Tibial artery (tissue), 4 donors: Measurements from ENCODE around the gene FADS3.

Experiments used
- DNase-seq, 2 donors: peaks; one replicate each; pipeline ENCODE4 v3.0.0-alpha.2; 2019
- H3K27ac ChIP-seq, 2 donors: fragments of 200-600 bp; sonication (generic) in 1 of 2; 1 replicate in 1 of 2; 2 replicates in 1 of 2; pipeline ENCODE4 v1.5.1; 2018 to 2019; ENCODE audit warnings: mild to moderate bottlenecking in 1 of 2
- H3K27me3 ChIP-seq, 2 donors: fragments of 200-600 bp; sonication (generic) in 1 of 2; one replicate each; pipeline versions ENCODE4 v1.5.1 to v1.6.0; 2016 to 2019
- H3K36me3 ChIP-seq, 3 donors: fragments of 200-600 bp; sonication (generic) in 2 of 3; one replicate each; pipeline ENCODE4 v1.5.1; 2016 to 2019; ENCODE audit warnings: mild to moderate bottlenecking in 2 of 3
- H3K4me1 ChIP-seq, 4 donors: fragments of 200-600 bp; sonication (generic) in 2 of 4; 1 replicate in 3 of 4; 2 replicates in 1 of 4; pipeline ENCODE4 v1.5.1; 2016 to 2019
- H3K4me3 ChIP-seq, 2 donors: fragments of 200-600 bp; sonication (generic) in 1 of 2; 1 replicate in 1 of 2; 2 replicates in 1 of 2; pipeline ENCODE4 v1.5.1; 2018 to 2019; ENCODE audit warnings: mild to moderate bottlenecking in 2 of 2
- H3K9me3 ChIP-seq, 3 donors: fragments of 200-600 bp; sonication (generic) in 1 of 3; one replicate each; pipeline ENCODE4 v1.5.1; 2016 to 2019
- CTCF ChIP-seq, 2 experiments: fragments of 200-600 bp in 1 of 2; fragments of 450-650 bp in 1 of 2; IDR thresholded peaks; one replicate each; pipeline ENCODE4 v1.5.1; 2017 to 2019; ENCODE audit warnings: antibody characterized with exemption in 2 of 2, mild to moderate bottlenecking in 1 of 2, moderate library complexity in 1 of 2
- intact Hi-C: fragments of 100-400 bp; cut with DNase I; formaldehyde crosslinking; loops from one replicate; pipeline ENCODE4 v1.15.0; 2023; ENCODE audit warnings: low total_unique reads

FADS3 gene

GRCh38 chr11:61838921-61839320 is 52.4 kb downstream of the FADS3 start:
- Histone ChIP-seq H3K27ac (peak overlapping the region in 1 of 2 donors; percentile 5), H3K4me3 (no peak overlapping the region), H3K9me3 (no peaks in the 10 kb centered on the region), H3K27me3 (no peaks in the 10 kb centered on the region), H3K4me1 (peaks cover 0 to 31% (median 22%) of the 10 kb centered on the region in 4 donors), H3K36me3 (peaks cover 40 to 43% (median 41%) of the 10 kb centered on the region in 3 donors)
- intact Hi-C loops = no loop called here
- DNase-seq = no peak
- TF ChIP-seq CTCF (IDR thresholded peaks at IDR 0.05) = no peak

- TF ChIP-seq CTCF (IDR thresholded peaks at IDR 0.05) = no peak
- H3K4me1 ChIP-seq = peaks cover 0 to 35% (median 25%) of the 10 kb centered on the region in 4 donors
- H3K27ac ChIP-seq = peak overlapping the region in 1 of 2 donors; percentile 5
- H3K4me3 ChIP-seq = no peak overlapping the region
- no peak for DNase-seq
- intact Hi-C loops = no loop called here
- peaks cover 37 to 38% (median 37%) of the 10 kb centered on the region in 3 donors for H3K36me3 ChIP-seq
- H3K27me3 ChIP-seq = no peaks in the 10 kb centered on the region
- no peaks in the 10 kb centered on the region for H3K9me3 ChIP-seq
Measured at GRCh38 chr11:61838501-61838900, 52.8 kb downstream of the FADS3 start.

- Histone ChIP-seq H3K4me1 (peaks cover 0 to 45% (median 34%) of the 10 kb centered on the region in 4 donors), H3K27me3 (no peaks in the 10 kb centered on the region), H3K27ac (peak overlapping the region; percentile 5 to 92), H3K4me3 (no peak overlapping the region), H3K9me3 (no peaks in the 10 kb centered on the region), H3K36me3 (peaks cover 27 to 28% (median 28%) of the 10 kb centered on the region in 3 donors)
- DNase-seq = no peak
- no peak for TF ChIP-seq CTCF (IDR thresholded peaks at IDR 0.05)
- intact Hi-C loops = no loop called here
Measured at GRCh38 chr11:61837411-61838005, 53.8 kb downstream of the FADS3 start.

GRCh38 chr11:61836193-61836592 is 55.2 kb downstream of the FADS3 start:
- no peak overlapping the region for H3K4me3 ChIP-seq
- no peak for TF ChIP-seq CTCF (IDR thresholded peaks at IDR 0.05)
- intact Hi-C loops = no loop called here
- no peak for DNase-seq
- H3K27me3 ChIP-seq = no peaks in the 10 kb centered on the region
- H3K9me3 ChIP-seq = no peaks in the 10 kb centered on the region
- peaks cover 0 to 58% (median 47%) of the 10 kb centered on the region in 4 donors for H3K4me1 ChIP-seq
- H3K27ac ChIP-seq = peak overlapping the region; percentile 77 to 92
- H3K36me3 ChIP-seq = peaks cover 14 to 17% (median 15%) of the 10 kb centered on the region in 3 donors

GRCh38 chr11:61834278-61835048 is 56.9 kb downstream of the FADS3 start:
- intact Hi-C loops = loop anchor here (5.0 kb wide), 1 partner anchor 53 kb away; no protein-coding TSS in a partner anchor
- peak overlapping the region; percentile 77 to 92 for H3K27ac ChIP-seq
- H3K4me3 ChIP-seq = peak overlapping the region in 1 of 2 donors; percentile 10
- H3K36me3 ChIP-seq = no peaks in the 10 kb centered on the region
- peak; percentile 69 to 90 for DNase-seq
- no peaks in the 10 kb centered on the region for H3K9me3 ChIP-seq
- H3K27me3 ChIP-seq = no peaks in the 10 kb centered on the region
- TF ChIP-seq CTCF (IDR thresholded peaks at IDR 0.05) = no peak
- peaks cover 0 to 75% (median 64%) of the 10 kb centered on the region in 4 donors for H3K4me1 ChIP-seq
